ENCODE results near the gene PDLIM4. TPM values are rescaled to one million over a fixed set of nuclear protein-coding genes. Genes with fewer than 3 reads are reported as not detected.

PDLIM4 gene
- total and polyA plus RNA-seq, 2 donors from 2014 or later: 31.6 to 47.0 TPM

DNA sequence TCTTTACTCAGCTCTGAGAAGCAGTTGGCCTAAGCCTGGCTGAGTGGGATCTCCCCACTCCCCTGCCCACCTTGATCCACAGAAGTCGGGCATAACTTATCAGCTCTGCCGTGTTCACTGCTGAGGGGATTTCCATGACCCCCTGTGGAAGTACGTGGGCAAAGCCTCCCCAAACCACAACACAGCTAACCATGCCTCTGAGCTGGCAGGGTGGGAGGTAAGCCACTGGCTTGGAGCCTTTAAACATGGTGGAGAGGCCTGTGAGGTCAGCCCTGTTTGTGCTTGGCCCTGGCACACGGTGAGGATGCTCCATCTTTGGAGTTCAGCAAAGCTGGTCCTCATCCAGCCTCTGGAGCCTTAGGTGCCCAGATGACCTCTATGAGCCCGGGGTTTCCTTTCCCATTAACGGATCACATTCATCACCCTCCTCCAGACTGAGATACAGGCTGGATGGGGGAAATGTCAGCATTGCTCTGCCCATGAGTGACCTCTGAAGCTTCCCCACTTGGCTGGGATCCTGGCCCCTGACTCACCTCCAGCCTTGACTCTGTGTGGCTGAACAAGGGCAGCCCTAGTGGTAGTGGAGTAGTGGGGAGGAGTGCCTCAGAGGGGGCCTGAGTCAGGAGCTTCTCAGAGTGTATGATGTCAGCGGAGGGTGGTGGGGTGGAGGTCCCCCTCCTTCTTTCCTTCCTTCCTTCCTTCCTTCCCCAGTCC is 6.2 kb downstream of the PDLIM4 start:
- FAIRE-seq: no peak
- Histone ChIP-seq H3K27me3 (ENCODE audit: control insufficient read depth, insufficient read depth, low read length) (no peaks in the 10 kb centered on the region), H3K9me3 (ENCODE audit: control insufficient read depth in 2 of 3, insufficient read depth in 1 of 3, low read length in 3 of 3) (no peaks in the 10 kb centered on the region), H3K9ac (ENCODE audit: low read length in 3 of 3) (peak overlapping the region in 1 of 3 donors; percentile 14), H3K4me3 (ENCODE audit: low read length in 3 of 3) (no peak overlapping the region), H3K27ac (ENCODE audit: low read depth in 2 of 2, low read length in 2 of 2) (peak overlapping the region in 1 of 2 donors; percentile 9), H3K4me1 (ENCODE audit: control insufficient read depth in 2 of 3, insufficient read depth in 2 of 3, low read depth in 1 of 3, low read length in 3 of 3) (peaks cover 0 to 31% (median 17%) of the 10 kb centered on the region in 3 donors), H3K36me3 (ENCODE audit: control insufficient read depth in 2 of 3, insufficient read depth in 3 of 3, low read length in 3 of 3) (peaks cover 0 to 16% (median 3%) of the 10 kb centered on the region in 3 donors)
- intact Hi-C loops (cut with DNase I): no loop called here
- DNase-seq: peak in 1 of 5 donors; percentile 88
- TF ChIP-seq, protein P1, sequence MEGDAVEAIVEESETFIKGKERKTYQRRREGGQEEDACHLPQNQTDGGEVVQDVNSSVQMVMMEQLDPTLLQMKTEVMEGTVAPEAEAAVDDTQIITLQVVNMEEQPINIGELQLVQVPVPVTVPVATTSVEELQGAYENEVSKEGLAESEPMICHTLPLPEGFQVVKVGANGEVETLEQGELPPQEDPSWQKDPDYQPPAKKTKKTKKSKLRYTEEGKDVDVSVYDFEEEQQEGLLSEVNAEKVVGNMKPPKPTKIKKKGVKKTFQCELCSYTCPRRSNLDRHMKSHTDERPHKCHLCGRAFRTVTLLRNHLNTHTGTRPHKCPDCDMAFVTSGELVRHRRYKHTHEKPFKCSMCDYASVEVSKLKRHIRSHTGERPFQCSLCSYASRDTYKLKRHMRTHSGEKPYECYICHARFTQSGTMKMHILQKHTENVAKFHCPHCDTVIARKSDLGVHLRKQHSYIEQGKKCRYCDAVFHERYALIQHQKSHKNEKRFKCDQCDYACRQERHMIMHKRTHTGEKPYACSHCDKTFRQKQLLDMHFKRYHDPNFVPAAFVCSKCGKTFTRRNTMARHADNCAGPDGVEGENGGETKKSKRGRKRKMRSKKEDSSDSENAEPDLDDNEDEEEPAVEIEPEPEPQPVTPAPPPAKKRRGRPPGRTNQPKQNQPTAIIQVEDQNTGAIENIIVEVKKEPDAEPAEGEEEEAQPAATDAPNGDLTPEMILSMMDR (IDR thresholded peaks at IDR 0.05; ENCODE audit: borderline replicate concordance, extremely low read depth, insufficient read depth): no peak

DNA sequence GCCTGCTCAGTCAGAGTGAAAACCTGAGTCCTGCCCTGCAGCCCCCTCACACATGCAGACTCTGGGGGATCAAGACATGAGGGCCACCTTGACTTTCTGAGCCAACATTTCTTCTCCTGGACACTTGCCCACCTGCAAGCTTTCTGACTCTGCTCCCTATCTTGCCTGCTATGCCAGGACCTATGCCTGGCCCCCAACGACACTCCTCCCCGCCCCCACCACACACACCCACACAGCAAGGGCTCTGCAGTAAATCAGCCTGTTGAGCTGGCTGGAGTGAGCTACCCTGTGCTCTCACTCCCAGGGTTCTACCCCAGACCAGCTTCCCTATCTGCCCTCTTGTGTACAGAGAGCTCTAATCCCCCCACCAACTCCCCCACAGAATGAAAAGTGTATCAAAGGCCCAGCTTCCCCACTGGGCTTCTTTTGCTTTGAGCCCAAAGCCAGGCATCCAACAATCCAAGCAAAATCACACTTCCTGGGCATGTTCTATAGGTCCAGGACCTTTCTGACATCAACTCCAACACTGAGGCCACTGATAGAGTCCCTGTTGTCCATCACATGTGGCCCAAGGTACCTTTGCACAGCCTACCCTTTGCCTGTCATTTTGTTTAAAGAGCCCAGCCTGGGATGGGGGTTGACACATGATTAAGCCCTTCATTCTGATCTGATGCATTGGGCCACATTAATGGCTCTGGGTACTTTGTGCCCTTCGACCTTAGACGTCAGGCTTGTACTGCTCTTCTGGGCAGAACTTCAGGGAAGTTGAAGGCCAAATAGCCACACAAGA is 7.2 kb downstream of the PDLIM4 start:
- no peak overlapping the region for H3K4me3 ChIP-seq (ENCODE audit: low read length in 3 of 3)
- intact Hi-C loops (cut with DNase I): no loop called here
- H3K36me3 ChIP-seq (ENCODE audit: control insufficient read depth in 2 of 3, insufficient read depth in 3 of 3, low read length in 3 of 3): peaks cover 0 to 16% (median 3%) of the 10 kb centered on the region in 3 donors
- no peaks in the 10 kb centered on the region for H3K27me3 ChIP-seq (ENCODE audit: control insufficient read depth, insufficient read depth, low read length)
- H3K27ac ChIP-seq (ENCODE audit: low read depth in 2 of 2, low read length in 2 of 2): peak overlapping the region; percentile 55 to 66
- H3K9me3 ChIP-seq (ENCODE audit: control insufficient read depth in 2 of 3, insufficient read depth in 1 of 3, low read length in 3 of 3): no peaks in the 10 kb centered on the region
- no peak overlapping the region for H3K9ac ChIP-seq (ENCODE audit: low read length in 3 of 3)
- TF ChIP-seq, protein P1 (IDR thresholded peaks at IDR 0.05; ENCODE audit: borderline replicate concordance, extremely low read depth, insufficient read depth): no peak
- H3K4me1 ChIP-seq (ENCODE audit: control insufficient read depth in 2 of 3, insufficient read depth in 2 of 3, low read depth in 1 of 3, low read length in 3 of 3): peaks cover 0 to 28% (median 11%) of the 10 kb centered on the region in 3 donors
- peak in 1 of 5 donors; percentile 63 for DNase-seq
- no peak for FAIRE-seq

DNA sequence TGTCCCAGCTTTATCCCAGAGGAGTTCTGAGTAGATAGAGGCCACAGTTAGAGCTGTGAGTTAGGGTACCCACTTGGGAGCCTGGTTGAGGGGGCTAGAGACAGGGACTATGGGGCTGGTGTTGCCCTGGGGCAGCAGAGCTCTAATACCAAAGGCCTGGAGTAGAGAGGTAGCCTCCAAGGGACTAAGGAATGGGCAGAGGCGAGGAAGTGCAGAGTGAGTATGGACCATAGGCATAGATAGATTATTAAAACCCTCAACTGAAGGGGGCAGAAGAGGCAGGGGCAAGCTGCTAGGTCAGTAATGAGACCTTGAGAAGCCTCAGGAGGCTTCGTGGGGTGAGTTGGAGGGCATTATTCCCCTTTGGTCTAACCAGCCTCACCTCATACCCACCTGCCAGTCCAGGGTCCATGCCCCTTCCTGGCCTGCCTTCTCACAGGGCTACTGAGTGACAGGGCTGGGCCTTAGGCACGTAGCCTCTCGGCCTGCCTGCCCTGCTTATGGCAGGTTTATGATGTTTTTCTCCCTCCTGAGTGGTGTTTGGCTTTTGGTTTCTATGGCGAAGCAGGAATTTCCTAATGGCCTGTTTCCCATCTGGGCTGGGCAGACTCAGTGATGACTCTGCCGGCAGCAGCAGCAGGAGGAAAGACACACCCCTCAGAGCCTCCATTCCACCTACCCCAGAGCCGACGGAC is 8.0 kb downstream of the PDLIM4 start:
- peak; percentile 77 to 92 (median 89) for DNase-seq
- Histone ChIP-seq H3K9ac (ENCODE audit: low read length in 3 of 3) (no peak overlapping the region), H3K27ac (ENCODE audit: low read depth in 2 of 2, low read length in 2 of 2) (peak overlapping the region; percentile 55 to 66), H3K27me3 (ENCODE audit: control insufficient read depth, insufficient read depth, low read length) (no peaks in the 10 kb centered on the region), H3K4me1 (ENCODE audit: control insufficient read depth in 2 of 3, insufficient read depth in 2 of 3, low read depth in 1 of 3, low read length in 3 of 3) (peaks cover 0 to 31% (median 10%) of the 10 kb centered on the region in 3 donors), H3K36me3 (ENCODE audit: control insufficient read depth in 2 of 3, insufficient read depth in 3 of 3, low read length in 3 of 3) (peaks cover 0 to 16% (median 3%) of the 10 kb centered on the region in 3 donors), H3K4me3 (ENCODE audit: low read length in 3 of 3) (no peak overlapping the region), H3K9me3 (ENCODE audit: control insufficient read depth in 2 of 3, insufficient read depth in 1 of 3, low read length in 3 of 3) (no peaks in the 10 kb centered on the region)
- TF ChIP-seq, protein P1 (IDR thresholded peaks at IDR 0.05; ENCODE audit: borderline replicate concordance, extremely low read depth, insufficient read depth): no peak
- intact Hi-C loops (cut with DNase I): no loop called here
- FAIRE-seq: no peak

All from kidney (tissue), 14 donors.